Tongue (tissue), 2 donors: ENCODE results near the gene ALDH1L2. TPM values are rescaled to one million over a fixed set of nuclear protein-coding genes. Genes with fewer than 3 reads are reported as not detected.
"Not testable (repeated sequence)": the region's sequence is repeated elsewhere in the genome, so short reads cannot be mapped to it uniquely, and the experiment has no call there.

Source experiments
- DNase-seq: peaks from one replicate; pipeline ENCODE4 v3.0.0-alpha.2; 2015
- total RNA-seq: library from RNA; depleted of rRNA; stranded (reverse); fragments of >200 nt; gene quantifications from one replicate; pipeline ENCODE4 v1.2.3, GENCODE V29; 2014

Gene ALDH1L2
- total RNA-seq, 1 donor from 2014 or later: 11.9 TPM

GRCh38 chr12:104977688-104978087 lies 106.6 kb downstream of the ALDH1L2 start:
- DNase-seq: not testable (repeated sequence)

DNA sequence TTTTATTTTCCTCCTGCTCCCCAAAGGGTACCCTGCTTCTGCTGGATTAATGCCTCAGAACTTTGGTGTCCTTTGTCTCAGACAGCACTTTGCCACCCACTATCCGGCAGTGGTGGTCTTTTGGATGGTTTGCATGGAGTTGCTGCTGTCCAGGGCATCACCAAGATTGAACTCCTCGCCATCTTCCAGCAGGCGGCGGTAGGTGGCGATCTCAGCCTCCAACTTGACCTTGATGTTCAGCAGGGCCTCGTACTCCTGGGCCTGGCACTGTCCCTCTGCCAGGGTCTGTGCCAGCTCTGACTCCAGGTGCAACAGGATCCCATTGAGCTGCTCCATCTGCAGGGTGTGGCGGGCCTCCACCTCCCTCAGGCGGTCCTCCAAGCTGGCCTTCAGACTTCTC lies 107.6 kb downstream of the ALDH1L2 start:
- no peak for DNase-seq

DNA sequence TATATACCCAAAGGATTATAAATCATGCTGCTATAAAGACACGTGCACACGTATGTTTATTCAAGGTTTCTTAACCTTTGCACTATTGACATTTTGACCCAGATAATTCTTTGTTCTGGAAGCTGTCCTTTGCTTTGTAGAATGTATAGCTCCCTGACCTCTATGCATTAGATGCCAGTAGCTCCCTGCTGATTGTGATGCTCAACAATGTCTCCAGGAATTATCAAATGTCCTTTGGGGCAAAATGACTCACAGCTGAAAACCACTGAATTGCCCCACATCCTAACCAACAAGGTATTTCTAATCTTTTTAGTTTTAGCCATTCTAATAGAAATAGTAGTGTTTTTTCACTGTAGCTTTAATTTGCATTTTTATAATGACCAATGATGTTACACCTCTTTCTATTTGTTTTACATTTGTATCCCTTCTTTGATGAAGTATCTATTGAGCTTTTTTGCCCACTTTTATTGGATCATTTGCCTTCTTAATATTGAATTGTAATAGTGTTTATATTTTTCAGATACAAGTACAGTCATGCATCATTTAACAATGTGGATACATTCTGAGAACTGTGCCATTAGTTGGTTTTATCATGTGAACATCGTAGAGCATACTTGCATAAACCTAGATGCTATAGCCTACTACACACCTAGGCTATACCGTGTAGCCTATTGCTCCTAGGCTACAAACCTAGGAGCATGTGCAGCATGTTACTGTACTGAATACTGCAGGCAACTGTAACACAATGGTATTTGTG lies 108.5 kb downstream of the ALDH1L2 start:
- no peak for DNase-seq

GRCh38 chr12:104974626-104975290 lies 109.5 kb downstream of the ALDH1L2 start:
- no peak for DNase-seq

DNA sequence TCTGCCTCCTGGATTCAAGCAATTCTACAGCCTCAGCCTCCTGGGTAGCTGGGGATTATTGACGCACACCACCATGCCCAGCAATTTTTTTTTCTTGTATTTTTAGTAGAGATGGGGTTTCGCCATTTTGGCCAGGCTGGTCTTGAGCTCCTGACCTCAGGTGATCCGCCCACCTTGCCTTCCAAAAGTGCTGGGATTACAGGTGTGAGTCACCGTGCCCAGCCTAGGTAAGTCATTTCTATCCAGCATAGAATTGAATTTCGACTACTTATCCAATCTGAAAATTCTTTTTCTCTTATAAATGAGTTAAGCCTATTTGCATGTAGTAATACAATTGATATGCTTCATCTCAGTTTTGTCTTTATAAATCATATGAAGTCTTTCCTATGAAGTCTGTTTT lies 111.0 kb downstream of the ALDH1L2 start:
- DNase-seq: no peak

- no peak for DNase-seq
These were observed 113.0 kb downstream of the ALDH1L2 start for GRCh38 chr12:104971306-104971705.

Other genes with a start within 250 kb of the ALDH1L2 start
- gene SLC41A2, start 126.2 kb downstream of the ALDH1L2 start, total RNA-seq: 19.2 TPM
- gene NOPCHAP1, start 98.1 kb downstream of the ALDH1L2 start, total RNA-seq: 5.4 TPM
- gene WASHC4, start 23.3 kb upstream of the ALDH1L2 start, total RNA-seq: 96.8 TPM
- 29.8 TPM for gene APPL2, start 151.7 kb upstream of the ALDH1L2 start, total RNA-seq
- gene C12orf75, start 246.2 kb upstream of the ALDH1L2 start, total RNA-seq: 10.7 TPM